ENCODE measurements around the gene SMIM27.

- no peak for TF ChIP-seq CTCF (IDR thresholded peaks at IDR 0.05; ENCODE audit: low read length)
- no peak for TF ChIP-seq EZH2 (IDR thresholded peaks at IDR 0.05; ENCODE audit: borderline replicate concordance, low read length)
These were observed 44.8 kb downstream of the SMIM27 start for GRCh38 chr9:32596936-32597335.
